ENCODE measurements around the gene HIVEP3.

DNA sequence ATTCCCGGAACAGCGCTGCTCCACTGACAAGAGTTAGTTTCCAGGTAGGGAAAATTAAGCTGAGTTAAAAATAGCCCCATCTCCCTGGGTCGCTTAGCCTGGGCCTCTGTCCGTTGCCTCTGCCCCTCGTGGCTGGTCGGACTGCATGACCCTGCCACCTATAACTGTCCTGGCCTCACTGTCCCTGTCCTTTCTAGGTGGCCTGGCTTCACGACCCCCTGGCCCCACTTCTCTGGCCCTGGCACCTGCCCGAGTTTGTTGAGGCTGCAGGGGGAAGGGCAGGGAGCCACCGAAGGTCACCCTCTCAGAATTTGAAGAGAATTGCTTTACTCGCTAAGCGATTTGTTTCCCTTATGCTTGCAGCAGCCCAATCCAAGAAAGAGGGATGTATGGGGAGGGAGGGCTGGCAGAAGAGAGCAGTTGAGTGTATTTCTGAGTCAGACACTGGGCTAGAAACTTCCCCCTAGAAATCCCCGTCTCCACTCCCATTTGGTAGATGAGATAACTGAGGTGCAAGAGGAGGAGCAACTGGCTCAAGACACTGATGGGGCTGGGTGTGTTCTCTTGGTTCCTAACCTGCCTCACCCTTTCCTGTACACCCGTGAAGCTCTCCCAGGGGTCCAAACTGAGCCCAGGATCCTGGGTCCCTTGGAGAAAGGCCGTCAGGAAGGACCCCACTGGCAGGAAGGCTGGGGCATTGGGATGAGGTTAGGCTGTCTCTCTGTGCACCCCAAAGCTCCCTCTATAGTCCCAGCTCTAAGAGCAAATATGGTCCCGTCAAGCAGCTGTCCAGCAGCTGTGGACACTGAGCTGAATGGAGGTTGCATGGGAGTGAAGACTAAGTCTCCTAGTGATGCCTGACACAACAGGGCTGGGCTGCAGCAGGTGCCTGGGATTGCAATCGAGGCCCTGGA, 431.3 kb downstream of the HIVEP3 start:
- TF ChIP-seq POLR2A (IDR thresholded peaks at IDR 0.05) = no peak
- TF ChIP-seq POLR2AphosphoS5 (IDR thresholded peaks at IDR 0.05; ENCODE audit: insufficient read depth in 1 of 2, low read depth in 1 of 2) = no peak
